Raji (cell line): ENCODE data around the gene KIF13A.

ENCODE experiments used
- POLR2A ChIP-seq: IDR thresholded peaks from 2 replicates; pipeline ENCODE4 v1.6.1; 2011; ENCODE audit warnings: low read depth, low read length, control low read depth; ENCODE audit not compliant: insufficient read depth

Gene KIF13A

GRCh38 chr6:17842934-17843821 lies 144.3 kb downstream of the KIF13A start:
- TF ChIP-seq POLR2A, result no peak

- no peak for TF ChIP-seq POLR2A
Observed at GRCh38 chr6:17842014-17842776, 145.2 kb downstream of the KIF13A start.

GRCh38 chr6:17839513-17840223 lies 147.8 kb downstream of the KIF13A start:
- no peak for TF ChIP-seq POLR2A

GRCh38 chr6:17836293-17836692 lies 151.1 kb downstream of the KIF13A start:
- no peak for TF ChIP-seq POLR2A

- no peak for TF ChIP-seq POLR2A
Observed at GRCh38 chr6:17835784-17836183, 151.7 kb downstream of the KIF13A start.

- no peak for TF ChIP-seq POLR2A
Observed at GRCh38 chr6:17831135-17831534, 156.3 kb downstream of the KIF13A start.

DNA sequence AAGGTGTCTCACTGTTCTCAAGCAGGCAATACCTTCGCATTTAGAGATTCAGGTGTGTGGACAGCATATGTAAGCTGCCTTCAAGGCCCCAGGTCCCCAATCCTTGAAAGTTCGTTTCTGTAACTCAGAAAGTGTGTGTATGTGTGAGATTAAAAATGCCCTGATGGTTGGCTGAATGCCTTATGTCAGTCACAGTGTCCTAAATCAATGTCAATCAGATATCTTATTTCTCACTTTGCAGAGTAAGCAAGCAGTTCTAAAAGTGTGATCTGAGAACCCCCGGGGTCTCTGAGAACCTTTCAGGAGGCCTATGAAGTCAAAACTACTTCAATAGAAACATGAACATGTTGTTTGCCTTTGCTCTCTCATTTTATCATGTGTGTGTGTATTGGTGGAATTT lies 157.5 kb downstream of the KIF13A start:
- no peak for TF ChIP-seq POLR2A

DNA sequence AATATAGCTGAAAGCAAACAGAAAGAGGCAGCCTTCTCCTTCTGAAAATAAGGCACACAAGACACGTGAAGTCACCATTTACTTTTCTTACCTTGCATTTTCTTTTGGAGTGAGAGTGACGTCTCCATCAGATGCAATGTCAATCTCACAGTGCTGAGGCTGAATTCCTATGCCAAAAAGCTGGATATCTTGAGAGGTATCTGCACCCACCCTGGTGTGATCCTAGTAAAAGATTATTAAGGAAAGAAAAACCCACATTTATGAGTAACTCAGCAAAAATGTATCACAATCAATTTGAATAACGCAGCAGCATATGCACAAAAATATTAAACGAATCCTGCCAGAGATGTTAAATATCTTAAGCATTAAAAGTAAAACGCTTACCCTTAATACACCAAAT lies 159.3 kb downstream of the KIF13A start:
- TF ChIP-seq POLR2A, result no peak

- no peak for TF ChIP-seq POLR2A
Observed at GRCh38 chr6:17826301-17826700, 161.1 kb downstream of the KIF13A start.

GRCh38 chr6:17820055-17820454 lies 167.4 kb downstream of the KIF13A start:
- TF ChIP-seq POLR2A, result no peak

DNA sequence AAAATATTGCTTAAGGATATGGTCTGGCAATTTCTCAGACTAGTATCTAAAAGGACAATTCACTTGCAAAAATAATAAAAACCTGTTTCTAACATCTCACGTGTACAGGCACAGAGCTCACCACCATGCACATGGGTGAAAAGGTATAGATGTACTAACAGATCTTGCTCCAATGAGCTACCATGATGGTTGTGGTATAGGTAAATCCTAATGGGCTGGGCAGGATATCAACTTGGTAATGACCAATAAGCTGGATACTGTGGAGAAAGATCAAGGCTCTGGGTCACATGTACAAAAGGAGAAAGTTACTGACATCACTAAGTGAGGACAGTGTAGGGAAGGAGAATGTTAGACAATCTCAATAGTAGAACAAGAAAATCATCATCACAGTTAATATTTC lies 169.7 kb downstream of the KIF13A start:
- TF ChIP-seq POLR2A, result no peak

- no peak for TF ChIP-seq POLR2A
Observed at GRCh38 chr6:17816921-17817611, 170.4 kb downstream of the KIF13A start.

- no peak for TF ChIP-seq POLR2A
Observed at GRCh38 chr6:17813542-17813941, 173.9 kb downstream of the KIF13A start.

- no peak for TF ChIP-seq POLR2A
Observed at GRCh38 chr6:17812311-17812710, 175.1 kb downstream of the KIF13A start.

DNA sequence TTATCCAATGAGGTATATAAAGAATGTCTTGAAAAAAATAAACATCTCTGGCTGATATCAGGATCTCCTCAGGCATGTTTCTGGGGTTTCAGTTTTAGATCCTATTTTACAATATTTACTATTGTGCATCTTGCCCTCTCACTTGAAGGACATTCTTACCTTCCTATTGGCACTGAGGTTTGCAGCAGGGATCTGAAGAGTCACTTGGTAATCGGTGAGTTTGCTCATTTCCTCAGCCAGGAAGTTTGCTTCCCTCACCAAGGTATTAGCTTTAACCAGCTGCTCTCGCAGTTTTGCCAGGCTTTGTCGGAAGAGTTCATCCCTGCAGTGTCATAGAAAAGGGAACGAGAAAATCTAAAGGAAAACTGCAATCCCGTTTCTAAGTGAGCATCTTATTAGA lies 178.8 kb downstream of the KIF13A start:
- TF ChIP-seq POLR2A, result no peak
